GM12891 (cell line): ENCODE data around the gene TBC1D1.

Source experiments
- PAX5 ChIP-seq: IDR thresholded peaks from 2 replicates; pipeline ENCODE4 v1.6.1; 2011; ENCODE audit warnings: low read length, moderate library complexity, mild to moderate bottlenecking; ENCODE audit not compliant: insufficient read depth, severe bottlenecking
- POLR2A ChIP-seq: IDR thresholded peaks from 2 replicates; pipeline ENCODE4 v1.6.1; 2011; ENCODE audit warnings: low read depth, low read length, control low read depth
- POLR2AphosphoS5 ChIP-seq: IDR thresholded peaks from 2 replicates; pipeline ENCODE4 v1.6.1; 2011; ENCODE audit warnings: low read depth, low read length, control low read depth
- SPI1 ChIP-seq: IDR thresholded peaks from 2 replicates; pipeline ENCODE4 v1.6.1; 2011; ENCODE audit warnings: low read depth, low read length, control low read depth
- TAF1 ChIP-seq: IDR thresholded peaks from 2 replicates; pipeline ENCODE4 v1.6.1; 2011; ENCODE audit warnings: low read depth, low read length, control low read depth

- TF ChIP-seq POLR2A (no peak), POLR2AphosphoS5 (no peak), SPI1 (no peak), PAX5 (no peak), TAF1 (no peak)
Measured at GRCh38 chr4:38055566-38055965, 164.7 kb downstream of the TBC1D1 start.
